Esophagus squamous epithelium (tissue), 4 donors: ENCODE measurements around the gene TMEM40.

Experiments
- CTCF ChIP-seq, 6 experiments: fragments of 450-650 bp in 4 of 6; fragments of 200-600 bp in 2 of 6; sonication (generic) in 2 of 6; IDR thresholded peaks; one replicate each; pipeline ENCODE4 v1.5.1; 2016 to 2019; ENCODE audit warnings: antibody characterized with exemption in 6 of 6, mild to moderate bottlenecking in 4 of 6, moderate library complexity in 4 of 6
- POLR2A ChIP-seq, 4 donors: fragments of 450-650 bp; IDR thresholded peaks; one replicate each; pipeline ENCODE4 v1.6.1; 2017; ENCODE audit warnings: antibody characterized with exemption in 4 of 4, mild to moderate bottlenecking in 4 of 4, moderate library complexity in 3 of 4

DNA sequence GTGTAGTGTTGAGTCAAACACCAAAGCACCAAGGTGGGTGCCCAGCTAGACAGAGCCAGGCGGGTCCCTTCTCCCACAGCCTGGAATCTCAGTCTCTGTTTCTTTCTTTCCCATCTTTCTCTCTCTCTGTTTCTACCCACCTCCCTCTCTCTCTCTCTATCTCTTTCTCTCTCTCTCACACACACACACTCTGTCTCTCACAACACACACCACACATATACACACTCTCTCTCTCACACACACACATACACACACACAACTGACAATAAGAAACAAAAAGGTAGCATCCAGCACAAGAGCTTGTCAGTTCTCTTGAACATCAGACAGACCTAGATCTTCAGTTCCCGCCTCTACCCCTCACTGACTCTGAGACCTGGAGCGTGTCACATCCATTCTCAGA is 2.4 kb downstream of the TMEM40 start:
- TF ChIP-seq CTCF (IDR thresholded peaks at IDR 0.05), result no peak
- TF ChIP-seq POLR2A (IDR thresholded peaks at IDR 0.05), result no peak
